Lung (tissue), 12 donors: Measurements from ENCODE around the gene GLB1L3. TPM values are rescaled to one million over a fixed set of nuclear protein-coding genes. Genes with fewer than 3 reads are reported as not detected.

Experiments used
- ATAC-seq: fragments of 200-7000 bp; cut with Tn5 transposase; one replicate; pipeline ENCODE4 v1.9.1; 2020; ENCODE audit warnings: moderate number of reproducible peaks; ENCODE audit not compliant: insufficient read depth, low FRiP score
- DNase-seq, 3 donors: peaks; one replicate each; pipeline ENCODE4 v3.0.0-alpha.2; 2013 to 2017
- H3K27ac ChIP-seq, 2 donors: one replicate each; pipeline ENCODE4 v1.5.1; 2013; ENCODE audit warnings: mild to moderate bottlenecking in 2 of 2, moderate library complexity in 2 of 2, control low read depth in 1 of 2, inconsistent platforms in 1 of 2, low read depth in 1 of 2, low read length in 1 of 2
- H3K27me3 ChIP-seq, 3 donors: one replicate each; pipeline ENCODE4 v1.5.1; 2013; ENCODE audit warnings: low read length in 2 of 3; ENCODE audit not compliant: control insufficient read depth in 3 of 3, insufficient read depth in 3 of 3
- H3K36me3 ChIP-seq, 4 donors: one replicate each; pipeline ENCODE4 v1.5.1; 2013; ENCODE audit warnings: low read length in 4 of 4, mild to moderate bottlenecking in 1 of 4, moderate library complexity in 1 of 4; ENCODE audit not compliant: control insufficient read depth in 4 of 4, insufficient read depth in 4 of 4
- H3K4me1 ChIP-seq, 5 donors: one replicate each; pipeline ENCODE4 v1.5.1; 2013; ENCODE audit warnings: low read length in 5 of 5, mild to moderate bottlenecking in 2 of 5, moderate library complexity in 1 of 5; ENCODE audit not compliant: control insufficient read depth in 5 of 5, insufficient read depth in 5 of 5
- H3K4me3 ChIP-seq: one replicate; pipeline ENCODE4 v1.5.1; 2013; ENCODE audit warnings: mild to moderate bottlenecking, control low read depth, moderate library complexity
- H3K9ac ChIP-seq, 2 donors: one replicate each; pipeline ENCODE4 v1.5.1; 2013; ENCODE audit warnings: low read length in 2 of 2, control low read depth in 1 of 2; ENCODE audit not compliant: insufficient read depth in 1 of 2
- H3K9me3 ChIP-seq, 4 donors: one replicate each; pipeline ENCODE4 v1.5.1; 2013; ENCODE audit warnings: low read length in 3 of 4, mild to moderate bottlenecking in 1 of 4, moderate library complexity in 1 of 4; ENCODE audit not compliant: control insufficient read depth in 4 of 4, insufficient read depth in 3 of 4
- WGBS, 2 donors: extraction: QIAGEN DNeasy Blood & Tissue Kit; methylation state at CpG; one replicate each; pipeline ENCODE4 v1.1.7; 2013; 5-methylcytosine and 5-hydroxymethylcytosine counted together
- polyA plus RNA-seq, 2 donors: library from polyadenylated mRNA; stranded (reverse); fragments of 200-250 nt; gene quantifications; one replicate each; pipeline ENCODE4 v1.2.1, GENCODE V29; 2013
- total RNA-seq, 2 donors: library from RNA; depleted of rRNA in 1 of 2; stranded (reverse); fragments of >200 nt in 1 of 2; gene quantifications; one replicate each; pipeline ENCODE4 v1.2.1, GENCODE V29; 2014 to 2021
- TF ChIP-seq, protein P1 (sequence below): IDR thresholded peaks from 2 replicates; pipeline ENCODE4 v1.5.1; 2012; ENCODE audit warnings: mild to moderate bottlenecking; ENCODE audit errors: control extremely low read depth, extremely low read depth
- donor health status: control.
- donor health status: control.
- donor health status: Bipolar disorder and iron deficiency.
- donor health status: healthy.
- donor health status: DM: yes; HTN: yes; CAD: no.

Gene GLB1L3
- total and polyA plus RNA-seq, 4 donors: 0.06 to 0.29 (median 0.18) TPM; not detected in 1

DNA sequence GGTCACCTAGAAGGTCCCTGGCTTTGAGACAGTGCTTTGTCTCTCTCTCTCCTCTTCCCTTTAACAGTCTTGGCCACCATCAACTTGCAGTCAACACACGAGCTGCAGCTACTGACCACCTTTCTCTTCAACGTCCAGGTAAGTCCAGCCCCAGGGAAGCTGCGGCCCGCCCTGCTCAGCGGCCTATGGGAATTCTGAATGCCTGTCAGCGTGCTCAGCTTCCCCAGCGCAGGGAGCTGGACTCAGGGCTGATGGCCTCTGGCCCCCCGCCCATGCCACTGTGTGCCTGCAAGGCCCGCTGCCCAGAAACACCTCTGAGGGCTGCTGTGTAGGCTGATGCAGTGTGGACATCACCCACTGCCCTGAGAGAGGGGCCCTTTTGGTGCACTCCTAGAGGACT, 88.1 kb downstream of the GLB1L3 start:
- Histone ChIP-seq H3K9ac (no peak overlapping the region), H3K27ac (no peak overlapping the region), H3K4me3 (no peak overlapping the region), H3K36me3 (no peaks in the 10 kb centered on the region), H3K27me3 (no peaks in the 10 kb centered on the region), H3K4me1 (no peaks in the 10 kb centered on the region), H3K9me3 (no peaks in the 10 kb centered on the region)
- no peak for ATAC-seq
- TF ChIP-seq, protein P1, sequence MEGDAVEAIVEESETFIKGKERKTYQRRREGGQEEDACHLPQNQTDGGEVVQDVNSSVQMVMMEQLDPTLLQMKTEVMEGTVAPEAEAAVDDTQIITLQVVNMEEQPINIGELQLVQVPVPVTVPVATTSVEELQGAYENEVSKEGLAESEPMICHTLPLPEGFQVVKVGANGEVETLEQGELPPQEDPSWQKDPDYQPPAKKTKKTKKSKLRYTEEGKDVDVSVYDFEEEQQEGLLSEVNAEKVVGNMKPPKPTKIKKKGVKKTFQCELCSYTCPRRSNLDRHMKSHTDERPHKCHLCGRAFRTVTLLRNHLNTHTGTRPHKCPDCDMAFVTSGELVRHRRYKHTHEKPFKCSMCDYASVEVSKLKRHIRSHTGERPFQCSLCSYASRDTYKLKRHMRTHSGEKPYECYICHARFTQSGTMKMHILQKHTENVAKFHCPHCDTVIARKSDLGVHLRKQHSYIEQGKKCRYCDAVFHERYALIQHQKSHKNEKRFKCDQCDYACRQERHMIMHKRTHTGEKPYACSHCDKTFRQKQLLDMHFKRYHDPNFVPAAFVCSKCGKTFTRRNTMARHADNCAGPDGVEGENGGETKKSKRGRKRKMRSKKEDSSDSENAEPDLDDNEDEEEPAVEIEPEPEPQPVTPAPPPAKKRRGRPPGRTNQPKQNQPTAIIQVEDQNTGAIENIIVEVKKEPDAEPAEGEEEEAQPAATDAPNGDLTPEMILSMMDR: no peak
- WGBS, 2 donors: 87 to 88% methylated on average over 9 of the region's 9 CpGs
- no peak for DNase-seq

DNA sequence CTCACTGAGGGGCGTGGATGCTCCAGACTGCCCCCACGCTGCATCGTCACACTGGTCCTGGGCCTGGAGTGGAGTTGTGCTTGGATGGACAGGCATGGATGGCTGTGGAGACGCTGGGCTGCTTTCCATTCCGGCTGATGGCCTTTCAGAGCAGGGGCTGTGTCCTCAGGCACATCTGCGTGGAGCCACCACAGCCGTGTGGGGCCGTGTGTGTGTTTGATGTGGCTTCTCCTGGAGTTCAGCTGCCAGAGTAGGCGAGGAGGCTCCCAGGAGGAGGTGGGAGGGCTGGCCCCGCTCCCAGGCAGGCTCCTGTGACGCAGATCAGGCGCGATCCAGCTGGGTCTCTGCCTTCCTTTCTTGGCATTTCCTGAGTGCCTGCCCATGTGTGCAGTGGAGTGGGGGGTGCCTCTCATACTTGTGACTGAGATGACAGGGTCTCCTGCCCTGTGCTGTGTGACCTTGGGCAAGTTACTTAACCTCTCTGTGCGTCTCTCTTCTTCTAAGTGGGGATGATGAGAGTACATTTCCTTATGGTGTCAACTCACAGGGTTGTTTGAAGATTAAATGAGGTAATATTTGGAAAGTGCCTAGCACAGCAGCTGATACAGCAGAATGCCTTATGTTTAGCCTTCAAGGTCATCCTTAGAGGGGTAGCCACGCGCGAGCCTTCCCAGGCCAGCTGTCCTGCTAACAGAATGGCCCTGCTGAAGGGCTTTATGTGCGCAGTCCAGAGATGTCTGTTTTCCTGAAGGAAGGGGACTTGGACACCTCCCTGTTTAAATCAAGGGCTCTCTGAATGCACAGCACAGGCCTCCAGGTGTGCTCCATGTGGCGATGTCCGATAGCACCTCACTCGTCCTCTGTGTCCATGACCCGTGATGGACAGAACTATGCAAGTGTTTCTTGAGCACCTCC, 89.1 kb downstream of the GLB1L3 start:
- 70 to 73% methylated on average over 22 of the region's 22 CpGs for WGBS, 2 donors
- no peak overlapping the region for H3K9ac ChIP-seq
- H3K27ac ChIP-seq: no peak overlapping the region
- H3K4me1 ChIP-seq: no peaks in the 10 kb centered on the region
- TF ChIP-seq, protein P1: no peak
- H3K9me3 ChIP-seq: no peaks in the 10 kb centered on the region
- no peak overlapping the region for H3K4me3 ChIP-seq
- DNase-seq (no peak), ATAC-seq (no peak)
- H3K36me3 ChIP-seq: no peaks in the 10 kb centered on the region
- no peaks in the 10 kb centered on the region for H3K27me3 ChIP-seq

DNA sequence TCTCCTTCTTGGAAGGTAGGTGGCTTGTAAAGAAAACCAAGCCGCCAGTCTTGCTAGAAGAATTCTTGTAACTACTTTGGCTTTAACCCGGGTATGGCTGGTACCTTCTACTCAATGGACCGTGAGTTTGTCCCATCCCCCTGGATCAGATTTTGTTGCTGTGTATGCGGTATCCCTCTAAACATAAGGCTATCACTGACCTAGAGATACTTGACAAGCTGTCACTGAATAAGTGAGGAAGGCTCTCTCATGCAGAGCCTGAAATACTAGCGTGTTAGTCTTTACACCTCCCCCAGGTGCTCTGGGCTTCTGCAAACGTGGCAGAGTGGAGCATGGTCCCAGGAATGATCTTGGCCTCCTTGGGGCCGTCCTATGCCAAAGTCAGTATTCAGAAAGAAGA, 90.1 kb downstream of the GLB1L3 start:
- DNase-seq: no peak
- WGBS, 2 donors: 83 to 87% methylated on average over 7 of the region's 7 CpGs

More for the DNA sequence above, 90.1 kb downstream of the GLB1L3 start:
- ATAC-seq: no peak
- no peaks in the 10 kb centered on the region for H3K4me1 ChIP-seq
- no peaks in the 10 kb centered on the region for H3K27me3 ChIP-seq
- no peak overlapping the region for H3K4me3 ChIP-seq
- no peak overlapping the region for H3K9ac ChIP-seq
- no peaks in the 10 kb centered on the region for H3K36me3 ChIP-seq
- no peaks in the 10 kb centered on the region for H3K9me3 ChIP-seq
- TF ChIP-seq, protein P1: no peak
- H3K27ac ChIP-seq: no peak overlapping the region
